Stimulated activated CD4-positive, alpha-beta T cell treated with anti-CD3 and anti-CD28 coated beads, Interleukin-1b, Interleukin-23, amount 100 ng/mL, for 4 hours (primary cell): ENCODE measurements around the gene SLC26A1.
A peak's percentile ranks its signal among the peaks of the same experiment; 100 is the strongest.

Source experiments
- DNase-seq, 2 donors: peaks; one replicate each; pipeline ENCODE4 v3.0.0-alpha.2; 2020; ENCODE audit warnings: low read depth in 2 of 2

The SLC26A1 gene

GRCh38 chr4:1013225-1014073 lies 20.2 kb upstream of the SLC26A1 start:
- DNase-seq = no peak

- no peak for DNase-seq
These were observed 19.0 kb upstream of the SLC26A1 start for GRCh38 chr4:1012034-1012739.

GRCh38 chr4:1011666-1012033 lies 18.4 kb upstream of the SLC26A1 start:
- DNase-seq = no peak

GRCh38 chr4:1011022-1011665 lies 17.9 kb upstream of the SLC26A1 start, which contains the start of gene FGFRL1:
TSS of gene FGFRL1 (plus strand) at chr4:1011626. CDS start at chr4:1012486, 860 bp downstream.
- peak; percentile 91 to 96 for DNase-seq

- peak; percentile 45 to 48 for DNase-seq
These were observed 17.3 kb upstream of the SLC26A1 start for GRCh38 chr4:1010395-1011021.

- DNase-seq = peak; percentile 67 to 76
These were observed 16.6 kb upstream of the SLC26A1 start for GRCh38 chr4:1009542-1010394.

GRCh38 chr4:1008840-1009541 lies 15.8 kb upstream of the SLC26A1 start:
- DNase-seq = no peak

- DNase-seq = no peak
These were observed 13.7 kb upstream of the SLC26A1 start for GRCh38 chr4:1006856-1007255.

GRCh38 chr4:1004557-1005485 lies 11.6 kb upstream of the SLC26A1 start:
- DNase-seq = no peak

GRCh38 chr4:1004071-1004418 lies 10.8 kb upstream of the SLC26A1 start:
- no peak for DNase-seq

GRCh38 chr4:1003271-1004070 lies 10.3 kb upstream of the SLC26A1 start:
- no peak for DNase-seq

GRCh38 chr4:1002631-1003251 lies 9.5 kb upstream of the SLC26A1 start:
- no peak for DNase-seq

- no peak for DNase-seq
These were observed 9.0 kb upstream of the SLC26A1 start for GRCh38 chr4:1002131-1002630.

- no peak for DNase-seq
These were observed 8.4 kb upstream of the SLC26A1 start for GRCh38 chr4:1001561-1002130.

GRCh38 chr4:1000686-1001260 lies 7.6 kb upstream of the SLC26A1 start:
- no peak for DNase-seq

- DNase-seq = no peak
These were observed 6.8 kb upstream of the SLC26A1 start for GRCh38 chr4:999882-1000425.
